ENCODE results near the gene EVC2. TPM values are rescaled to one million over a fixed set of nuclear protein-coding genes. Genes with fewer than 3 reads are reported as not detected.

EVC2 gene
- total RNA-seq, 1 experiment from 2014 or later, result 7.8 TPM

- H3K9ac ChIP-seq (ENCODE audit: extremely low read depth, insufficient read length, low read length), result no peak overlapping the region
- H3K4me1 ChIP-seq (ENCODE audit: insufficient read depth, low read length), result peaks cover 10% of the 10 kb centered on the region; the same call in 1 of the 2 replicates
- H3K9me3 ChIP-seq (ENCODE audit: control insufficient read depth, low read depth, low read length), result no peaks in the 10 kb centered on the region
- no peak overlapping the region for H2BK20ac ChIP-seq (ENCODE audit: low read depth, low read length, poor library complexity, severe bottlenecking)
- H3K14ac ChIP-seq (ENCODE audit: insufficient read depth, low read length), result no peak overlapping the region
- no peak overlapping the region for H3K18ac ChIP-seq (ENCODE audit: insufficient read length, low read depth, low read length)
- H4K5ac ChIP-seq (ENCODE audit: insufficient read length, low read depth, low read length), result no peak overlapping the region
- no peaks in the 10 kb centered on the region for H4K20me1 ChIP-seq (ENCODE audit: control insufficient read depth, insufficient read depth, insufficient read length)
- no peak overlapping the region for H2BK120ac ChIP-seq (ENCODE audit: low read depth, low read length, poor library complexity, severe bottlenecking)
- Mint-ChIP-seq H3K27ac (no peak overlapping the region), H3K9me3 (no peaks in the 10 kb centered on the region), H3K4me1 (peaks cover 35 to 39% of the 10 kb centered on the region in 2 experiments), H3K36me3 (ENCODE audit: insufficient read depth in 1 of 3, low read depth in 3 of 3) (peaks cover 25 to 41% (median 36%) of the 10 kb centered on the region in 3 experiments), H3K4me3 (no peak overlapping the region), H3K27me3 (ENCODE audit: low read depth) (no peaks in the 10 kb centered on the region; the same call in none of the 2 replicates)
- WGBS (ENCODE audit: extremely low coverage, insufficient read length, low lambda C conversion rate), result no CpG with 5 or more reads among the region's 7 CpGs
- H3K27me3 ChIP-seq (ENCODE audit: insufficient read depth, low read length), result no peaks in the 10 kb centered on the region
- TF ChIP-seq CTCF (conservative IDR thresholded peaks at IDR 0.05), result no peak
- H3K4me2 ChIP-seq (ENCODE audit: insufficient read depth, insufficient read length, low read length), result no peak overlapping the region
- no peak overlapping the region for H2AFZ ChIP-seq (ENCODE audit: low read length)
- no peak overlapping the region for H4K91ac ChIP-seq (ENCODE audit: insufficient read length, low read depth, low read length)
- no peaks in the 10 kb centered on the region for H3K79me1 ChIP-seq (ENCODE audit: insufficient read depth, low read depth, low read length, poor library complexity, severe bottlenecking)
- no peak overlapping the region for H3K56ac ChIP-seq (ENCODE audit: insufficient read length, low read depth, low read length)
- no peak overlapping the region for H3K27ac ChIP-seq (ENCODE audit: insufficient read length, low read depth, low read length)
- H2BK12ac ChIP-seq (ENCODE audit: insufficient read length, low read depth, low read length), result no peak overlapping the region
- no peak for DNase-seq
- no peak overlapping the region for H4K8ac ChIP-seq (replicated peaks; ENCODE audit: insufficient read length, low read depth, low read length)
- no peak overlapping the region for H2BK5ac ChIP-seq (ENCODE audit: insufficient read length, low read length)
- no peak overlapping the region for H3K23ac ChIP-seq (ENCODE audit: insufficient read length, low read depth, low read length)
- H3K4ac ChIP-seq (ENCODE audit: low read depth, low read length), result no peak overlapping the region
- H2BK15ac ChIP-seq (ENCODE audit: low read depth, low read length), result no peak overlapping the region
- H3T11ph ChIP-seq (ENCODE audit: low read length), result no peak overlapping the region
- no peaks in the 10 kb centered on the region for H3K79me2 ChIP-seq (ENCODE audit: insufficient read depth, low read length)
- H3K23me2 ChIP-seq (ENCODE audit: insufficient read length, low read depth, low read length, poor library complexity, severe bottlenecking), result no peaks in the 10 kb centered on the region
- no peak overlapping the region for H2AK5ac ChIP-seq (ENCODE audit: insufficient read length, low read length)
These were observed 47.3 kb upstream of the EVC2 start for GRCh38 chr4:5755679-5756078.
